NCI-H69 (cell line): ENCODE results near the gene ONECUT1.

Experiments used
- DNase-seq: peaks from one replicate; lab custom pipeline; 2025; lab: John Stamatoyannopoulos, UW

The ONECUT1 gene

GRCh38 chr15:52782514-52782913 is 7.6 kb downstream of the ONECUT1 start:
- DNase-seq = no peak

- peak; percentile 72 for DNase-seq
Observed at GRCh38 chr15:52780172-52780980, 9.8 kb downstream of the ONECUT1 start.

- DNase-seq = peak; percentile 50
Observed at GRCh38 chr15:52778457-52778856, 11.7 kb downstream of the ONECUT1 start.

- no peak for DNase-seq
Observed at GRCh38 chr15:52772766-52773165, 17.4 kb downstream of the ONECUT1 start.

GRCh38 chr15:52765785-52766184 is 24.4 kb downstream of the ONECUT1 start:
- DNase-seq = no peak

GRCh38 chr15:52764731-52765130 is 25.4 kb downstream of the ONECUT1 start:
- no peak for DNase-seq

GRCh38 chr15:52762621-52763020 is 27.5 kb downstream of the ONECUT1 start:
- DNase-seq = no peak

GRCh38 chr15:52760562-52760961 is 29.6 kb downstream of the ONECUT1 start:
- DNase-seq = no peak

GRCh38 chr15:52759969-52760368 is 30.2 kb downstream of the ONECUT1 start:
- DNase-seq = no peak

- DNase-seq = no peak
Observed at GRCh38 chr15:52757496-52757895, 32.6 kb downstream of the ONECUT1 start.

GRCh38 chr15:52751522-52751921 is 38.6 kb downstream of the ONECUT1 start:
- no peak for DNase-seq

GRCh38 chr15:52749258-52749657 is 40.9 kb downstream of the ONECUT1 start:
- peak; percentile 47 for DNase-seq

- no peak for DNase-seq
Observed at GRCh38 chr15:52746162-52746757, 43.9 kb downstream of the ONECUT1 start.

- DNase-seq = peak; percentile 71
Observed at GRCh38 chr15:52745326-52746161, 44.6 kb downstream of the ONECUT1 start.

GRCh38 chr15:52738311-52738710 is 51.8 kb downstream of the ONECUT1 start:
- DNase-seq = no peak

GRCh38 chr15:52737720-52738119 is 52.4 kb downstream of the ONECUT1 start:
- no peak for DNase-seq

GRCh38 chr15:52735231-52736089 is 54.7 kb downstream of the ONECUT1 start:
- peak; percentile 84 for DNase-seq

- no peak for DNase-seq
Observed at GRCh38 chr15:52734329-52734728, 55.8 kb downstream of the ONECUT1 start.

- DNase-seq = no peak
Observed at GRCh38 chr15:52733696-52734255, 56.4 kb downstream of the ONECUT1 start.

- DNase-seq = no peak
Observed at GRCh38 chr15:52733088-52733487, 57.0 kb downstream of the ONECUT1 start.

GRCh38 chr15:52732551-52732950 is 57.6 kb downstream of the ONECUT1 start:
- no peak for DNase-seq
